Keratinocyte (primary cell): ENCODE results near the gene DTNB.

ENCODE experiments used
- CTCF ChIP-seq, 3 experiments: IDR thresholded peaks in 1 of 3; conservative IDR thresholded peaks in 1 of 3; optimal IDR thresholded peaks in 1 of 3; 2 replicates in 2 of 3; 3 replicates in 1 of 3; pipeline versions ENCODE3 to v1.5.1; 2011; ENCODE audit warnings: low read length in 3 of 3, mild to moderate bottlenecking in 3 of 3, moderate library complexity in 2 of 3, control low read depth in 1 of 3, inconsistent platforms in 1 of 3; ENCODE audit not compliant: insufficient read depth in 2 of 3; ENCODE audit errors: extremely low read depth in 1 of 3
- EZH2 ChIP-seq: IDR thresholded peaks from one replicate; pipeline ENCODE4 v1.6.1; 2012; ENCODE audit warnings: inconsistent platforms, mild to moderate bottlenecking, low read length, moderate library complexity

- no peak for TF ChIP-seq CTCF (optimal IDR thresholded peaks at IDR 0.05 in 1 of 3, IDR thresholded peaks at IDR 0.05 in 1 of 3, conservative IDR thresholded peaks at IDR 0.05 in 1 of 3; ENCODE audit: extremely low read depth in 1 of 3, insufficient read depth in 2 of 3, low read length in 3 of 3)
- TF ChIP-seq EZH2: no peak
These were observed 183.7 kb downstream of the DTNB start for GRCh38 chr2:25489631-25490030.
